Activated naive CD8-positive, alpha-beta T cell treated with anti-CD3 and anti-CD28 coated beads for 36 hours (primary cell): ENCODE measurements around the gene SNTG2. TPM values are rescaled to one million over a fixed set of nuclear protein-coding genes. Genes with fewer than 3 reads are reported as not detected.
"Not testable (repeated sequence)": the region's sequence is repeated elsewhere in the genome, so short reads cannot be mapped to it uniquely, and the experiment has no call there.

Source experiments
- DNase-seq: peaks from one replicate; pipeline ENCODE4 v3.0.0; 2021
- H3K27ac Mint-ChIP-seq: one replicate; pipeline ENCODE4 v1.8.0; 2022; ENCODE audit warnings: mild to moderate bottlenecking, moderate library complexity, mixed read lengths
- H3K27me3 Mint-ChIP-seq: one replicate; pipeline ENCODE4 v1.8.0; 2022; ENCODE audit warnings: mild to moderate bottlenecking, mixed read lengths
- H3K36me3 Mint-ChIP-seq: one replicate; pipeline ENCODE4 v1.8.0; 2021; ENCODE audit warnings: mild to moderate bottlenecking, mixed read lengths
- H3K4me1 Mint-ChIP-seq: one replicate; pipeline ENCODE4 v1.8.0; 2021; ENCODE audit warnings: mixed read lengths
- H3K4me3 Mint-ChIP-seq: one replicate; pipeline ENCODE4 v1.8.0; 2022; ENCODE audit warnings: mild to moderate bottlenecking, moderate library complexity, mixed read lengths
- H3K9me3 Mint-ChIP-seq: one replicate; pipeline ENCODE4 v1.8.0; 2022; ENCODE audit warnings: mixed read lengths
- total RNA-seq, 2 experiments: library from RNA; stranded (reverse); gene quantifications; one replicate each; pipeline ENCODE4 v1.2.3, GENCODE V29; 2021

SNTG2 gene
- total RNA-seq, 2 experiments from 2014 or later: 3.6 to 3.8 TPM

DNA sequence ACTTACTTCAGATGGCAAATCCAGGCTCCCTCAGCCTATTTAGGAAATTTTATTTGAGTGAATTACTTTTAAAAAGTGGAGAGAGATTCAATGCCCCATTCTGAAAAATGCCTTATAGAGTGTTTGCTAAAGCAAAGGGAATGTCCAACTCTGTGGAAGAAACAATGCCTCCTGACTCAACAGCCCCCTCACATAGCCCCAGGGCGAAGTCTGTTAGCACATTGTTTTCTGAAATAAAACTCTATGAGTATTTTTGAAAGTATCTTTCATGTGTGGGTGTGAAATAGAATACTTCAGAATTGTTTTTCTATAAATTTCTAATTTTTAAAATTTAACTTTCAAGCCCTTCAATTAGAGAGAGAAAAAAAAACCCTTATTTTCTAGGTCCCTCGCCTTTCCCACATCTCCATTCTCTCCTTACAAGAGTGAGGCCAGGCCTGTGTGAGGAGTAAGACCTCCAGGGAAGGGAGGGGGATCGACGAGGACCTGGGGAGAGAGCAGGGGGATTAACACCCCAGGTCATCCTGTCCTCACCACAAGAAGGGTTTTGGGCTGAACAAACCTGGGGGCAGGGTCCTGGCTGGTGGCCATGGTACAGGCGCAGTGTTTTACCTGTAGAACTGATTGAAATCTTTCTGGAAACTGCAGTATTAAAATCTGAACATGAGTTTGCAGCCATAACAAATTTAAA lies 141.4 kb downstream of the SNTG2 start:
- peaks cover 7% of the 10 kb centered on the region for H3K36me3 Mint-ChIP-seq
- H3K9me3 Mint-ChIP-seq: peaks cover 1% of the 10 kb centered on the region
- H3K4me1 Mint-ChIP-seq: peaks cover 7% of the 10 kb centered on the region
- H3K4me3 Mint-ChIP-seq: no peak overlapping the region
- no peaks in the 10 kb centered on the region for H3K27me3 Mint-ChIP-seq
- no peak for DNase-seq
- no peak overlapping the region for H3K27ac Mint-ChIP-seq

- not testable (repeated sequence) for H3K27ac Mint-ChIP-seq, H3K36me3 Mint-ChIP-seq, H3K4me3 Mint-ChIP-seq, H3K27me3 Mint-ChIP-seq, DNase-seq, H3K9me3 Mint-ChIP-seq, H3K4me1 Mint-ChIP-seq
These were observed 143.0 kb downstream of the SNTG2 start for GRCh38 chr2:1093668-1094067.

DNA sequence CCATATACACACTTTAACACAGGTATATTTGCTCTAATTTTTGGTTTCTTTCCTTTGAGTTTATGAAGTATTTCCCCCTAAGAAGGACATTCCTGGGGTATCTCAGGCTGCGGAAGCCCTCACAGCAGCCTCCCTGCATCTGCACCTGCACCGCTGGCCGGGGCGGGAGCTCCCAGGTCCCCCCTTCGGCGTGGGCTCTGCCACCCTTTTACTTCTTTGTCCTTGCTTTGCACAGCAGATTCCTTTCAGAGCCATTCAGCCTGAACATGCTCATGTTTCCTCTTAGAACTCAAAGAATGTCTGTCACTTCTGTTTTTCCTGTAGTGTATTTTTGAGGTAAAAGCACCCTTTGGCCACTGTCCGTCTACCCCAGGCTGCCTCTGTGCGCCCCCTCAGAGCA lies 146.5 kb downstream of the SNTG2 start:
- Mint-ChIP-seq H3K4me1 (peaks cover 9% of the 10 kb centered on the region), H3K9me3 (no peaks in the 10 kb centered on the region), H3K27ac (no peak overlapping the region), H3K27me3 (no peaks in the 10 kb centered on the region), H3K4me3 (no peak overlapping the region), H3K36me3 (peaks cover 1% of the 10 kb centered on the region)
- no peak for DNase-seq

GRCh38 chr2:1099418-1099817 lies 148.8 kb downstream of the SNTG2 start:
- Mint-ChIP-seq H3K4me3 (no peak overlapping the region), H3K9me3 (no peaks in the 10 kb centered on the region)

DNA sequence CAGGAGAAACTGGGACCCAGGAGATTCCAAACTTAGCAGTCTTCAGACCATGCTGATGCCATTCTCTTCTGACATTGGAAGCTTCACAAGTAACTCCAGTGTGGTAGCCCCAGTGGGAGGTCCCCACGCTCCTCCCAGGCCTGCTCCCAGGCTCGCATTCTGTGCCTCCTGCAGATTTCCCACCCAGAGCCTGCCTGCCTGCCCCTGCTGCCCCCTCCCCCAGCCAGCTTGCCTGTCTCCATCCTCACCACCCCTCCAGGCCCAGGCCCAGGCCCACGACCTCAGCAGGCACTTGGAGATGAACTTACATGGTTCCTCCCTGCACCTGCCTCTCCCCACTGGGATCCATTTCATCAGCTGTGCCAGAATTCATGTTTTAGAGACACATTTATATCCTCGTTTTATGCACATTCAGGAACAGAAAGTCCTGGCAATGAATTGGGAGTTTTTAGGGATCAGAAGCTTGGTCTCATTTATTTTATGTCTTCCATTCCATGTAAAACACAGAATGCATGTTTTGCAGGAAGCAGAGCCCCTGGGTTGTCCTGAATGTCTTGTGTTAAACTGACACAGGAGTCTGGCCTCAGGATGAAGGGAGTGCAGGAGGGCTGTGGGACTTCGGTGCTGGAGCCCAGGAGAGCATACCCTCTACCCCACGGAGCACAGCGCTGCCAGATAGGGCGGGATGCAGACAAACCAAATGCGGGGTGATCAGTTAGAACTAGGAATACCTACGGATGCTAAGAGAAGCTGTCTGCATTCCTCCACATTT lies 150.5 kb downstream of the SNTG2 start:
- Mint-ChIP-seq H3K27me3 (no peaks in the 10 kb centered on the region), H3K36me3 (peaks cover 2% of the 10 kb centered on the region), H3K9me3 (no peaks in the 10 kb centered on the region), H3K27ac (no peak overlapping the region), H3K4me1 (peaks cover 4% of the 10 kb centered on the region), H3K4me3 (no peak overlapping the region)
- no peak for DNase-seq

More at GRCh38 chr2:1099418-1099817, 148.8 kb downstream of the SNTG2 start:
- H3K27ac Mint-ChIP-seq: peak overlapping the region; percentile 34
- H3K36me3 Mint-ChIP-seq: peaks cover 2% of the 10 kb centered on the region
- H3K4me1 Mint-ChIP-seq: peaks cover 8% of the 10 kb centered on the region
- no peaks in the 10 kb centered on the region for H3K27me3 Mint-ChIP-seq
- DNase-seq: no peak

DNA sequence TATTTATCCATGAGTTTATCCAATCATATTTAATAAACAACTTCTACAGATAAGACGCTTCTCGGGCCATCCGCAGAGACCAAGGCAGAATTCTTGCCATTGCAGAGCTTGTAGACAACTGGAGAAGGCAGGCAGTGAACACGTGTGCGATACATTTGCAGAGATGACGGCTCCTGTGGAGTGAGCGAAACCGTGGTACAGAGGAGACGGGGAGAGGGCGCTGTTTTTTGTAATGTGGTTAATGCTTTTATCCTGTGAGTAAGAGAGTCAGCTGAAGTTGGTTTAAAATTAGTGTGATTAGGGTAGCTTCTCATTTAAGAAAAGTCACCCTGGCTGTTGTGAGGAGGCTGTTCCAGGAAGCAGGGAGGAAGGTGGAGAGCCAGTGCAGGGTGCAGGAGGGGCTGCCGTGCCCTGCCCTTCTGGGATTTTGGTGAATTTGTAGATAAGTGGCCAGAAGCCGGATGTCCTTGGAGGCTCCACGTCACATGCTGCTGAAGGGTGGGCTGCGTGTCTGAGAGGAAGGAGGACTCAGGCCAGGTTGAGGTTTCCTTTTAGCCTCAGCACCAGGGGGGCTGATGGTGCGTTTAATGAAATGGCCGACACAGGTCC lies 151.4 kb downstream of the SNTG2 start:
- H3K4me3 Mint-ChIP-seq: no peak overlapping the region
- DNase-seq: peak; percentile 10
- H3K4me1 Mint-ChIP-seq: peaks cover 4% of the 10 kb centered on the region
- no peaks in the 10 kb centered on the region for H3K27me3 Mint-ChIP-seq
- H3K27ac Mint-ChIP-seq: peak overlapping the region; percentile 54
- H3K36me3 Mint-ChIP-seq: peaks cover 2% of the 10 kb centered on the region
- H3K9me3 Mint-ChIP-seq: no peaks in the 10 kb centered on the region

DNA sequence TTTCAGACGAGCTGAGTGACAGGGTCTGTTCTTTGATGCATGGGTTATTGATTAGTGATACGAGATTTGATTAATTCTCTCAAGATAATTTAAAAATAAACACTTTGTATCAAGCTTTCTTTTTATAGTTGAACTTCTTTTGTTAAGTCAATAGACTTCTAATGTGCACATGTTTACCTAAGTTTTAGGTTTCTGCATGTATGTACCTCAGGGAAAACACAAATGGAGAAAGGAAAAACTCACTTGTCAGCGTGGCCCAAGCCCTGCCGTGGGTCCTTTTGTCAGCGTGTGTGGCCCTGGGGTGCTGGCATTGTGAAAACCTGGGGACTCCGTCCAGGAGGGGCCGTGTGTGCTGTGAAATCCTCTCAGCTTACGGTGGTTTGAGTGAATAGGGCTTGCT lies 153.7 kb downstream of the SNTG2 start:
- H3K36me3 Mint-ChIP-seq: peaks cover 2% of the 10 kb centered on the region
- no peak overlapping the region for H3K27ac Mint-ChIP-seq
- no peak overlapping the region for H3K4me3 Mint-ChIP-seq
- no peaks in the 10 kb centered on the region for H3K9me3 Mint-ChIP-seq
- H3K4me1 Mint-ChIP-seq: peaks cover 4% of the 10 kb centered on the region
- no peak for DNase-seq
- no peaks in the 10 kb centered on the region for H3K27me3 Mint-ChIP-seq

- not testable (repeated sequence) for H3K27ac Mint-ChIP-seq, H3K9me3 Mint-ChIP-seq, H3K4me1 Mint-ChIP-seq, H3K36me3 Mint-ChIP-seq, H3K27me3 Mint-ChIP-seq, DNase-seq, H3K4me3 Mint-ChIP-seq
These were observed 155.7 kb downstream of the SNTG2 start for GRCh38 chr2:1106344-1106743.

- peaks cover 23% of the 10 kb centered on the region for H3K9me3 Mint-ChIP-seq
- peaks cover 8% of the 10 kb centered on the region for H3K4me1 Mint-ChIP-seq
- peaks cover 27% of the 10 kb centered on the region for H3K36me3 Mint-ChIP-seq
- DNase-seq: no peak
- H3K27me3 Mint-ChIP-seq: no peaks in the 10 kb centered on the region
- H3K4me3 Mint-ChIP-seq: no peak overlapping the region
- H3K27ac Mint-ChIP-seq: peak overlapping the region; percentile 63
These were observed 165.3 kb downstream of the SNTG2 start for GRCh38 chr2:1115843-1116539.

DNA sequence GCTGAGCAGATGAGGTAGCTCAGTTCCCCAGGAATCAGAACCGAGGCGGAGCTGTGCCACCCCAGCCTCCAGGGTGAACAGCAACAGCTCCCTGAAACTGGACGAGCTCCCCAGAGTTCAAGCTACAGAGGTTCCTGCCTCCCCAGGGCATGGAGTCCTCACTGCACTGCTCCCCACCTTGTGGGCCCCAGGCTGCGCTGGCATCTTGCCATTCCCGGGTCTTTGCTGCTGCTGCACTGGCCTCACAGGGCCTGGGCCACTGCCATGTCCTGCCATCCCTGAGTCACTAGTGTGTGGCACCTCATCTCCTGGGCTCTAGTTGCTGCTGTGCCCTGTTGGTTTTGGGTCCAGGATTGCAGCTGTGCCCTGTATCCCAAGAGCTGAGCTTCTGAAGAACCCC lies 166.9 kb downstream of the SNTG2 start:
- no peak for DNase-seq
- H3K9me3 Mint-ChIP-seq: peaks cover 14% of the 10 kb centered on the region
- H3K27me3 Mint-ChIP-seq: no peaks in the 10 kb centered on the region
- H3K27ac Mint-ChIP-seq: no peak overlapping the region
- no peak overlapping the region for H3K4me3 Mint-ChIP-seq
- H3K4me1 Mint-ChIP-seq: peaks cover 8% of the 10 kb centered on the region
- H3K36me3 Mint-ChIP-seq: peaks cover 21% of the 10 kb centered on the region

GRCh38 chr2:1125217-1125616 lies 174.6 kb downstream of the SNTG2 start:
- DNase-seq: no peak
- Mint-ChIP-seq H3K27ac (no peak overlapping the region), H3K9me3 (no peaks in the 10 kb centered on the region), H3K36me3 (peaks cover 2% of the 10 kb centered on the region), H3K4me1 (peaks cover 5% of the 10 kb centered on the region), H3K27me3 (no peaks in the 10 kb centered on the region), H3K4me3 (no peak overlapping the region)

- H3K9me3 Mint-ChIP-seq: no peaks in the 10 kb centered on the region
These were observed 175.2 kb downstream of the SNTG2 start for GRCh38 chr2:1125633-1126370.

GRCh38 chr2:1129982-1130381 lies 179.3 kb downstream of the SNTG2 start:
- H3K36me3 Mint-ChIP-seq: peaks cover 3% of the 10 kb centered on the region
- no peak overlapping the region for H3K4me3 Mint-ChIP-seq
- no peak for DNase-seq
- H3K4me1 Mint-ChIP-seq: peaks cover 18% of the 10 kb centered on the region
- no peaks in the 10 kb centered on the region for H3K9me3 Mint-ChIP-seq
- H3K27ac Mint-ChIP-seq: no peak overlapping the region
- H3K27me3 Mint-ChIP-seq: no peaks in the 10 kb centered on the region

More at GRCh38 chr2:1125633-1126370, 175.2 kb downstream of the SNTG2 start:
- Mint-ChIP-seq H3K27me3 (no peaks in the 10 kb centered on the region), H3K27ac (no peak overlapping the region), H3K4me3 (no peak overlapping the region), H3K36me3 (peaks cover 2% of the 10 kb centered on the region), H3K4me1 (peaks cover 5% of the 10 kb centered on the region)
- DNase-seq: no peak

GRCh38 chr2:1130922-1131321 lies 180.3 kb downstream of the SNTG2 start:
- DNase-seq: no peak
- Mint-ChIP-seq H3K36me3 (peaks cover 3% of the 10 kb centered on the region), H3K27me3 (no peaks in the 10 kb centered on the region), H3K27ac (no peak overlapping the region), H3K4me3 (no peak overlapping the region), H3K4me1 (peaks cover 18% of the 10 kb centered on the region), H3K9me3 (no peaks in the 10 kb centered on the region)
